GM21381 (cell line): ENCODE data around the gene PEX14.

Source experiments
- ATAC-seq: cut with Tn5 transposase; IDR thresholded peaks from one replicate; pipeline ENCODE4 v1.9.1; 2021; ENCODE audit warnings: mild to moderate bottlenecking, moderate library complexity; ENCODE audit not compliant: unreplicated experiment

The PEX14 gene

DNA sequence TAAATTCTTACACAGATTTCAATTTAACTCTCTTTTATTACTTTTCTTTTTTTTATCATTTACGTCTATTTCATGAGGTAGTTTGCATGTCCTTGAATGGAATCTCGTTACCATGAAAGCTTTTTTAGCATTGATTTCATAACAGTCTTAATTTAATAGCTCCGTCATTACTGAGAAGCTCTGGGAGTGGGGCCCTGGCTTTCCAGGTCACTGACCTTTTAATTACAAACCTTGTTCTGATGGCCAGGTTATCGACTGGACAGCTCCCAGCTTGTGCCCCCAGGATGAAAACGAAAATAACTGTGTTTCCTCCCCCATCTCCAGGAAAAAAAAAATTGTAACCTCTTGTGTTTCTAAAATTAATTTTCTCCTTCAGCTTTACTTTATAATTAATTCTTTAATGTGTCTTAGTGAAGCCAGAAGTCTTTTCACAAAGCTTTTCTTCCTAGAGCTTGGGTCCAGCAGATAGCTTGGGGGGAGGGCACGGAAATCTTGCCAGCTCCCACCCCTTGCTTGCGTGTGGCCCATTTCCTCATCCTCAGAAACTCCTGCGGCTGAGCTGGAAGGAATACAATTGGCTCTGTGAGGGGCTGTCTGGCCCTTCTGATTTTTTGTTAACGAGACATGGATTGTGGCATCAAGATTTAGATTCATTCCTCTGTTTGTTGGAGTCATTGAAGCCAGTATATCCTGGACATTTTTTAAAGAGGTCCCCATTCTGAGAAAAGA, 65.7 kb downstream of the PEX14 start:
- ATAC-seq, result no peak

DNA sequence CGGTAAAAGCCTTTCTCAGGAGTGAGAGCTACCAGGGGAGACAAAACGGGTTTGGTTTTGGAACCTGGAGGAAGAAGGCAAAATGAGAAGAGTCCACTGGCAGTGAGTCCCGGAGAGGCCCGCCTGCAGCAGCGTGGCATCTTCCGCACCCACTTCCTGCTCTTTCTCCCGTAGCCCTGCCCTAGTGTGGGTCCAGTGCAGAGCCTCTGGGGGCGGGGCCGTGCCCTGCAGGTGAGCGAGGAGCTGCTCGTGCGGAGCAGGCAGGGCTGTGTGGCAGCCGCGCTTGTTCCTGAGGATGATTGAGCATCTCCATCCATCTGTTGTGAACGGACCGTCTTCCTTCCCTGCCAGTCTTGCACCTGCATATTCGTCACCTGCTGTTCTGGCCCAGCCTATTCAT, 66.5 kb downstream of the PEX14 start:
- ATAC-seq, result no peak

DNA sequence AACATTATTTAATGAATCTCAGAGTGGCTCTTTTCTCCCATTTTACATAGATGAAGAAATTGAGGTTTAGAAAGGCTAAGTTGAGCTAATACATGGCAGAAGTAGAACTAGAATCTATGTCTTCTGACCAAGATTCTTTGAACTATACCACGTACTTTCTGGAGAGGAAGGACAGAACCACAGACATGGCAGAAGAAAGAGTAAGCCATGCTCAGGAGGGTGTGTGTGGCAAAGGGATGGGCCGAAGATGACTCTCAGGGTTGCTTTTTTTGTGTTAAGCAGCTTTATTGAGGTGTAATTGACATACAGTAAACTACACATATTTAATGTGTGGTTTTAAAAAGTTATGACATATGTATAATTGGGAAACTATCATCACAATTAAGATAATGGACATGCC, 69.5 kb downstream of the PEX14 start:
- ATAC-seq, result no peak

DNA sequence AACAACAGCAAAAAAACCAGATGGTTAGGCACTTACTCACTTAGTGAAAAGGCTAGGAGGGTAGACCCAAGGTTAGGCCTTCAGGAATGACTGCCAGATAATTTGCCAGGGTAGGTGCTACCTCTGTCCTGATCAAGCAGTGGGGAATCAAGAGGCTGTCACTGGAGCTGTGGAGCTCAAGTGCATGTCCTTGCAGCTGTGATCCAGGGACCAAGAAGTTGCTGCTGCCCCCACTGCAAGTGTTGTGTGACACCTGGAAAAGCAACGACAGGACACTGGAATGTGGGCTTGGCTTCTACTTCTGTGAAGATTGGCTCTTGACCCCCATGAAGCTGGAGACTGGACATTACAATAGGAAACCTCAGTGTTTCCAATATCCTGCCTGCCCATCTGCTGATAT, 72.1 kb downstream of the PEX14 start:
- no peak for ATAC-seq

DNA sequence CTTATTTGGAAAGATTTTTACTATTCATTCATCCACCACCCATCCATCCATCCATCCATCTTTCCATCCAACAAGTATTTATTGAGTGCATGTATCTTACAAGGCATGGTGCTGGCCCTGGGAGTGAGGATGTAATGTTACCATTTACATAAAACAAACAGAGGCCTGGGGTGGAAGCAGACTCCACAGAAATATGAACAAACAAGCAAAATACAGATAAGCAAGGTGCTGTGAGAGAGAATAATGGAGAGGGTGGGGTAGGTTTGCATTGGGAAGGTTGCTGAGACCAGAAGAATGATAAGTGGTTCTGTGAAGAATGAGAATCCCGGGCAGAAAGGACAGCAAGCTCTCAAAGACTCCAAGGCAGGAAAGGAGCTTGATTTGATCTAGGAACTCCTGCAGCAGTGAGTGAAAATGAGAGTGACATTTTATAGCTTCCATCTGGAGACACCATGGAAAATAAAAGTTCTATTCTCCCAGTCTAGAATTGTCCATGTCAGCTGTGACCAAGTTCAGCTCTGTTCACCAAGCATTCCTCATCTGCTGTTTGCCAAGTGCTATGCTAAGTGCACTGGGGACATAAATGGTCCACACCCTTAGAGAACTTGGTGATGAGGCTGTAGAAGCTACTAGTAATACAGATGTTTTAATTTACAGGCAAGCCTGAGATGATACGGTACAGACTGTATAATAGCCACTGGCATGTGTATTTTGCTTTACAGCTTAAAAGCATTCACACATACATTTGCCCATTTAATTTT, 75.3 kb downstream of the PEX14 start:
- ATAC-seq, result no peak

DNA sequence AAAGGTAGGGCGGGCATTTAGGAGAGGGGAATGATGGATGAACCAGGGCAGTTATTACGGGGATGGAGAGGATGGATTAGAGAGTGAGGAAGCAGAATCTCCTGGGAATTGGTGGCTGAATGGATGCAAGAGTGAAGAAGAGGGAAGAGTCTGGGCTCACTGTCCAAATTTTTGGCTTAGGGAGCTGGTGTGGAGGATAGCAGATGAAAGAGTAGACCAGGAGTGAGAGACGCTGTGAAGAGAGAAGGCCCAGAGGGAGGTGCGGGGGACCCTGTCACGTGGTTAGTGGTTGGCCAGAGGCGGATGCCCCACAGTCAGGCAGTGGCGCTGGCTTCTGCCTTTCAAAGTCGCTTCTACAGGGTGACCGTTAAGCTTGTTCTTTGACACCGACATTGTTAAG, 78.4 kb downstream of the PEX14 start:
- no peak for ATAC-seq

DNA sequence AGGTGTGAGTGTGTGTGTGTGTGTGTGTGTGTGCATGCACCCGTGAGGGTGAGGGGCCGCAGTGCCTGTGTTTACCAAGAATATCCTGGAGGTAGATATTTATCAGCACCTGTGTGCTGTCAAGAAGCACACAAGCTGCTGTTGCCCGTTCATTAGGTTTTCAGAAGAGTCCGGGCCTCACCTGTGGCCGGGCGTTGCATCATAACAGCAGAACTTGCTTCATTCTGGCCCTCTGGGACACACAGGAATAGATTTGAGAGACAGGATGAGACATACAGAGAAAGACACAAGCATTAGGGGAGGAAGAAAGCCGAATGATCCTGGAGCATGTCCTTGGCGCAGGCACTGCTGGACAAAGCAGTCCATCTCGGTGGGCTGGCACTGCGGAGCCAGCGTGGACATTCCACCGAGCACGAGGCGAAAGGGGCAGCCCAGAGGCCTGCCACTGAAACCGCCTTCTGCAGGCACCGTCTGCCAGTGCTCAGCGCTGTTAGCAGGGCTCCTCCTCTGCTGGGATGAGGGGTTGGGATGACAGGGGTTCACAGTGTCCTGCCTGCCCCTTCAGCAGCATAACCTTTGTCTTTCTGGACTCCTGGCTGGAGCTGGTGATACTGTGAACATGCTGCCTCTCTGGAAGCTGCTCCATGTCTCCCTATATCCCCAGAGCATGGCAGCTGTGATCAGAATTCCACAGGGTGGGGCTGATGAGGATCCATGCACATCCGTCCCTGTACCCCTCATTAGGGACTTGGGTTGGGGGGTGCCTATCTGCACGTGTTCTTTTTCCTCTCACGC, 81.1 kb downstream of the PEX14 start:
- no peak for ATAC-seq

DNA sequence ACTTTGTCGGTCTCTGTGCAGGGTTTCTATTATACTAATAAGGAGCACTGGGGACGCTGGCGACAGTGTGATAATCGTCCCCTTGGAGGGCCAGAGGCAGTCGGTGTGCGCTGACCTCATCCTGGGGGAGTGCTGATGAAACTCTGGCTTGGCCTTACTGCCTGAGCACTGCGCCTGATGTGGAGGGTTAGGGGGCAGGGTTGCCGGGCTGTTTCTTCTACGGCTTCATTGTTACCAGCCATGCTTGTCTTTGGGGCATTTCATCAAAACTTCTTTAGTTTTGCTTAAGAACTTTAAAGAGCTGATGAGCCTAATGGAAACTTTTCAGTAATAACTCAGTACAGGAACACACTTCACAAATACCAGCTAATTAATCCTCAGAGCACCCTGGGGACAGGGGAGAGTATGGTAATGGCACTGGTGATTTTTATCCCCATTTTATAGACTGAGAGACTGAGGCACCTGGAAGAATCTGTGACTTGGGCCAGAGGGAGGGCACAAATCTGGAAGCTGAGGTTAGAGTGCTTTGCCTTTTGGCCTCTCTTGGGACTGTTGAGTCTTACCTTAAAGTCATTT, 81.8 kb downstream of the PEX14 start:
- ATAC-seq, result no peak

DNA sequence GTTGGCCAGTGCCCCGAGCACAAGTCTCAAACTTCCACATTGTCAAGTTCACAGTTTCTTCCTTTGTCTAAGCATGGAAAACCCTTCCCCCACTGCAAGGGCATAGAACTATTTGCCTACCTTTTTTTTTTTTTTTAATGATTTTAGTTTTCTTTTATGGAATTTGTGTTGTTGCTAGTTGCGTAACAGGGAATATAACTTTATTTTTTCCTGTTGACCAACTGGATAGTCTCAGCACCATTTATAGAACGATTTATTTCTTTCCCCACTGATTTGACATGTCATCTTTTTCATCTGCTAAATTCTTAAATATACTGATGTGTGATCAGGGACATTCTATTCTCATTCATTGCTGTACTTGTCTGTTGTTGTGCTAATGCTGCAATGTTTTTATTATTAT, 83.0 kb downstream of the PEX14 start:
- ATAC-seq, result no peak

DNA sequence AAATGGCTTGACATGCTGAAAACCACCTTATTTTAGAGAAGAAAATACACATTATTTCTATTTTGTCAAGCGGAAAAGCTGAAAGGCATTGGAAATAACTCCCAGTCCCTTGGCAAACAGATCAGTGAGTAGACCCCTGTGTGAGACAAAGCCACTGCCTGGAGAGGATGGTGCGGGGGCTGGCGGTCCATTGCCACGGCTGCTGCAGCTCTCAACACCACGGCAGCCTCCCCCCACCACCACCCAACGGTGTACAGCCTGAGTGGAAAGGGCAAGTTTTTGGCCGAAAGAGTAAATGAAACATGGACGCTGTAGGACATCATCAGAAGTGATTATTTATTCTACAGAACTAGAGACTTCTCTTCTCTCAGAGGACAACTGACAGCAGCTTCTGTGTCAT, 84.6 kb downstream of the PEX14 start:
- no peak for ATAC-seq

DNA sequence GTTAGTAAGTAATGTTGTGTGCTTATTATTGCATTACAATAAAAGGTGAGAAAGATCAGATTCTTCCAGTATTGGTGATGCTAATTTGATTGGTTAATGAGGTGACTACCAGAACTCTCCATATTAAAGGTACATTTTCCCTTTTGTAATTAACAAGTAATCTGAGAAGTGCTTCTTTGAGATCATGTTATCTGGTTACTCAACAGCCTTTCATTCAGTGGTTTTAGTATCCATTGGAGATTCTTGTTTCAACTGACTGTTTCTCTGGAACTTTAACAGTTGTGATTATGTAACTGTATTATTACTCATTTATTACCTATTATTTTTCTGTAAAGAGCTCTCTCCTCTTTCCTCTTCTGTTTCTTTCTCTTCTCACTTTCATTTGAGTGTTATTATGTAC, 86.7 kb downstream of the PEX14 start:
- ATAC-seq, result no peak

DNA sequence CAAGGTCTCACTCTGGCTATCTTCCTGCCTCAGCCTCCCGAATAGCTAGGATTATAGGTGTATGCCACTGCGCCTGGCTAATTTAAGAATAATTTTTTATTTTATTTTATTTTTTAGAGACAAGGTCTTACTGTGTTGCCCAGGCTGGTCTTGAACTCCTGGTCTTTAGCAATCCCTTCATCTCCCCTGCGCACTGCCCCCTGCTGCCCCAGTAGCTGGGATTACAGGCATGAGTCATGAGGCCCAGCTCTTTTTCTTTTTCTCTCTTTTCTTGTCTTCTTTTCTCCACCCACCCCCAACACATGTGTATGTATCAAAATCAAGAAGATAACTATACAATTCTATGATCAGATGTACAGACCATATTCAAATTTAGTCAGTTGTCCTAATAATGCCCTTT, 87.2 kb downstream of the PEX14 start:
- ATAC-seq, result no peak

DNA sequence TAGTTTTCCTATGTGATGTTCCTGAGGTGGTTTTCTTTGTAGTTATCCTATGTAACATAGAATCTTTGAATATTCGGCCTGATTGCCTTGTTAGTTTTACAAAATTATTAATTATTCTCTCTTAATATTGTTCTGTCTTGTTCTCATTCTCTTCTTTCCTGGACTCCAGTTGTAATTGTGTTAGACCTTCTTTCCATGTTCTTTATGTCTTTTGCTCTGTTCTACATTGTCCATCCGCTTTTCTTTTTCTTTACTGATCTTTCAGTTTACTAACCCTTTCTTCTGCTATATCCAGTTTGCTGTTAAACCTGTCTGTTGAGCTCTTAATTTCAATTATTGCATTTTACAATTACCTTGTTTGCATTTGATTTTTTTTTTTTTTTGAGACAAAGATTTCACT, 89.3 kb downstream of the PEX14 start:
- ATAC-seq, result no peak

DNA sequence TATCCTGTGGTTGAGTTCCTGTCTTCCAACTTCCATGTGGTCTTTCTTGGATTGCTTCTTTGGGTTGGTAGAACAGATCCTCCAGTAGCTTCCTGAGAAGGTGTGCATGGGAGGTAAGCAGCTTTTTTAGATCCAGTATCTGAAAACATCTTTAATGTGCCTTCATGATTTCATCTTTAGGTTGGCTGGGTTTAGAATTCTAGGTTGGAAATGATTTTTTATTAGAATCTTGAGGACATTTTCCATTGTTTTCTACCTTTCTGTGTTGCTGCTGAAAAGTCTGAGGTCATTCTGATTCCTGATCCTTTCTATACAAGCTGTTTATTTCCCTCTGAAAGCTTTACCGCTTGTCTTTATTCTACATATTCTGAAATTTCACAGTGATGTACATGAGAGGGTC, 94.8 kb downstream of the PEX14 start:
- ATAC-seq, result no peak

DNA sequence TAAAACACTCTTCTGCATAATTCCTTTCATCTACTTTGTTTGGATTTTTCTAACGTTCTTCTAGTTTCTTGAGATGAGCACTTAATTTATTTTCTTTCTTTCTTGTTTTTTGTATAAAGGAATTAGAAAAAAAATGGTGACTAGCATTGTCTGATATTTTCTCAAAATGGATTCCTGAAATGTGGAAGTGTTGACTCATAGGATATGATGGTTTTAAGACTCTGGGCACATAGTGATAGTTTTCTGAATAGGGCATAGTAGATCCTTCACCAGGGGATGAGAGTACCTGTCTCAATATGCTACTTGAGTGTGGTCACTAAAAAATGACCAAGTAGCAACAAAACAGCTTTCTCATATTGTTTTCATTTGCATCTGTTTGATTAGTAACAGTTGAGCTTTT, 100.9 kb downstream of the PEX14 start:
- no peak for ATAC-seq

DNA sequence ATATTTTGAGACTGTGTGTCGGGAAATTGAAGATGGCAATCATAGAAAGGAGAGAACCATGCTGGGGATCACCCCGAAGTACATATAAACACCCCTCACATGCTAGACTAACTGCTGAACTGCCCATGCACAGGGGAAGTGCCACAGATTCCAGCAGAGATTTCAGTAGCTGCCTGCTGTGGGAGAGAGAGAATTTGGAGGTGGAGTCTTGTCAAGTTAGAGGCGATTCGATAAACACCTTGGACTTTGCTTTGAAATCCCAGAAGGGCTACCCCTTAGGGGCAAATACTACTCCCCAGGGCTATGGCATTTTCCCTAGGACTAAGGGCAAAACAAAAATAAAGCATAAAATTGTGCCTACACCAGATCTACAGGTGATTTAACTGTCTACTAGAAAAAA, 103.3 kb downstream of the PEX14 start:
- ATAC-seq, result no peak

DNA sequence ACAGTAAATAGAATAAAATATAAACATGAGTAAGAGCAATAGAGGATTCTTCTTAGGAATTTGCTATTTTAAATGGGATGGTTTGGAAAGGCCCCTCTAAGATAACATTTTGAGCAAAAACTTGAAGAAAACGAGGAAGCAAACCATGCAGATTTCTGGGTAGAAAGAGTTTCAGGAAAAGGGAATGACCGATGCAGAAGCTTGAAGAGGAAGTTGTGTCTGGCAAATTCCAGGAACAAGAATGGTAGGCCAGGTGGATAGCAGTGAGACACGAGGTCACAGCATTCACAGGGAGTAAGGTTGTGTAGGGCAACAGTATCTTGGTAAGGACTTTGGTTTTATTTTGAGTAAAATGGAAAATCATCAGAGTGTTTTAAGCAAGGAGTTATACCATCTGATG, 108.9 kb downstream of the PEX14 start:
- ATAC-seq, result no peak

DNA sequence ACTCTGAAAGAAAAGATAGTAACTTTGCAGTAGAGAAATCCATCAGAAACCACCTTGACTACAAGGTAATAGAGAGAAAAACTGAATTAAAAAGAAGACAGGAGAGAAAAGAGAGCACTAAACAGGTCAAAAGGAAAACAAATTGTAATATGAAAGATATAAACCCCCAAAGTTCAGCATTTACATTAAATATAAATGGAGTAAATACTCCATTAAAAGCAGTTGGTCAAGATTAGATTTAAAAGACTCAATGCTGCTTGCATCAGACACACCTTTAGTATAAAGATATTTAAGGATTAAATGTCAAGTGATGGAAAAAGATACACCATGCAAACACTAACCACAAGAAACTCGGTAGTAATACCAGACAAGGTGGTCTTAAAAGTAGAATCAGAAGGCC, 110.5 kb downstream of the PEX14 start:
- no peak for ATAC-seq

DNA sequence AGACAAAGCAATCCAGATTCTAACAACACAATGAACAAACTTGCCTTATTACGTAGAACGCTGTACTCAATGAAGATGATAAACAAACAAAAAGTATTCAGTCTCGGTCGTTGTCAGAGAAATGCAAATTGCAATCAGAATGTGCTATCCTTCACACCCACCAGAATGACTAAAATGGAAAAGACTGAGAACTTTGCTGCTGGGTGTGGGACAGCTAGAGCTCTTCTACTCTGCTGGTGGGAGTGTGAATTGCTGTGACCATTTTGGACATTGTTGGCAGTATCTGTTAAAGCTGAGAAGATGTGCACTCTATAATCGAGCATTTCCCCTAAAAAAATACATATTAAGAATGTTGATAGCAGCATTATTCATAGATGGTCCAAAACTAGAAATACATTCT, 111.4 kb downstream of the PEX14 start:
- no peak for ATAC-seq

DNA sequence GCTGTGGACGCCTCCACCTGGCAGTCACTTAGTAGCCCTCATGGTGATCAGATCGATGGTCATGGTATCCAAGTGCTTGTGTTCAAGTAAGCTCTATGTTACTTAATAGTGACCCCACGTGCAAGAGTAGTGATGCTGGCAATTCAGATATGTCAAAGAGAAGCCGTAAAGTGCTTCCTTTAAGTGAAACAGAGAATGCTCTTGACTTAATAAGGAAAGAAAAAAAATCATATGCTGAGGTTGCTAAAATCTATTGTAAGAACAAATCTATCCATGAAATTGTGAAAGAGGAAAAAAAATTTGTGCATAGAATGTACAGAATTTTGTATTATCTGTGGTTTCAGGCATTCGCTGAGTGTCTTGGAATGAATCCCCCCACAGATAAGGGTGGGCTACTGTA, 113.9 kb downstream of the PEX14 start:
- ATAC-seq, result no peak

DNA sequence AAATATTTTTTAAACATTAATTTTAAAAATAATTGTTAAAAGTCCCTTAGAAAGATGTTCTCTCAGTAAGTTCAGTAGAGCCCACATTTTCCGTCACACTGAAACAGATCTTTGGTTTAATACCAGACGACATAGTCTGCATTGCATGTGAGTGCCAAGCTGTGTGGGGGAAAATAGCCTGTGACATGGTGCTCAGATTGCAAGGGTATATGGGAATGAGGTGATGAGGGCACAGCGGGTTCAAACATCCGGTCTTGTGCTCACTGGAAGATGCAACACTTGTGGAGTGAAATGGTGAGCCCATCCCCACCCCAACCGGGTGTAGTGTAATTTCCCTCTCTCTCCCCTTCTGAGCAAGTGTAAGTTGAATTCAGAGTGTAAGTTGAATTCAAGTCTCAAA, 114.3 kb downstream of the PEX14 start:
- no peak for ATAC-seq

DNA sequence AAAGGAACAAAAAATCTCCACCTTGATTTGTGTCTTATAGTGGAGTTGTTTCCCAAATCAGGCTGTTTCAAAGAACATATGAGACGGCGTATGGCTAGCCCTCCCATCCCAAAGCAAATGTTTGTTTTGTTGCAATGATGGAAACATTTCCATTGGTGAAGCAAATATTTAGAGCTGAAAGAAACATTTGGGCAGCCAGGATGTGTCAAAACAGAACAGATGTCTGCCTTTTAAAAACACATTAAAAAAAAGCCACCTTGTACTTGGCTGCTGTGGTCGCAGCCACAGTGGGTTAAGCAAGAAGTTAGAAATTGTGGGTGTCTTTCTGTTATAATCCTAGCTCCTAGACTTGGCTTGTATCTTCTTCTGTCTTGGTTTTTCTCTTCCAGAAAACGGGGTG, 116.3 kb downstream of the PEX14 start:
- ATAC-seq, result no peak
